ENCODE results near the gene NSMF.

The NSMF gene

GRCh38 chr9:137488327-137488653, 29.2 kb upstream of the NSMF start:
- POLR2A ChIA-PET: no interaction called here
- DNase-seq (ENCODE audit: extremely low spot score): no peak
- TF ChIP-seq L3MBTL2 (conservative IDR thresholded peaks at IDR 0.05) (no peak), BHLHE40 (IDR thresholded peaks at IDR 0.05; ENCODE audit: borderline replicate concordance) (no peak), FOXA1 (IDR thresholded peaks at IDR 0.05) (no peak), CTBP1 (IDR thresholded peaks at IDR 0.05; ENCODE audit: borderline replicate concordance) (no peak), TARDBP (IDR thresholded peaks at IDR 0.05) (no peak), LEF1 (IDR thresholded peaks at IDR 0.05; ENCODE audit: borderline replicate concordance) (no peak), ZNF384 (IDR thresholded peaks at IDR 0.05) (no peak), NFRKB (IDR thresholded peaks at IDR 0.05) (no peak), HDGF (IDR thresholded peaks at IDR 0.05; ENCODE audit: borderline replicate concordance) (no peak)
- CTCF ChIA-PET: no interaction called here

GRCh38 chr9:137487454-137488326, 28.6 kb upstream of the NSMF start:
- CTCF ChIA-PET: no interaction called here
- POLR2A ChIA-PET: interaction anchor here (1.2 kb wide), 1 partner anchor 65 kb away, joined by 3 read pairs; the partner anchor contains the start of genes EXD3 and NOXA1
- no peak for DNase-seq (ENCODE audit: extremely low spot score)
- TF ChIP-seq NFRKB (IDR thresholded peaks at IDR 0.05) (no peak), SP1 (IDR thresholded peaks at IDR 0.05) (no peak), FOXA1 (IDR thresholded peaks at IDR 0.05) (no peak), ZNF384 (IDR thresholded peaks at IDR 0.05) (no peak), BHLHE40 (IDR thresholded peaks at IDR 0.05; ENCODE audit: borderline replicate concordance) (no peak), ELF4 (IDR thresholded peaks at IDR 0.05) (no peak), TARDBP (IDR thresholded peaks at IDR 0.05) (no peak), HDGF (IDR thresholded peaks at IDR 0.05; ENCODE audit: borderline replicate concordance) (no peak)

GRCh38 chr9:137486545-137487453, 27.7 kb upstream of the NSMF start:
- TF ChIP-seq ARNT (IDR thresholded peaks at IDR 0.05): no peak
- TF ChIP-seq BHLHE40 (IDR thresholded peaks at IDR 0.05; ENCODE audit: borderline replicate concordance): no peak
- no peak for TF ChIP-seq FOXM1 (IDR thresholded peaks at IDR 0.05; ENCODE audit: borderline replicate concordance)
- no peak for TF ChIP-seq FOXK2 (IDR thresholded peaks at IDR 0.05)
- TF ChIP-seq CTBP1 (IDR thresholded peaks at IDR 0.05; ENCODE audit: borderline replicate concordance): no peak
- TF ChIP-seq ZNF384 (IDR thresholded peaks at IDR 0.05): no peak
- TF ChIP-seq HDGF (IDR thresholded peaks at IDR 0.05; ENCODE audit: borderline replicate concordance): no peak
- no peak for TF ChIP-seq SUZ12 (IDR thresholded peaks at IDR 0.05)
- POLR2A ChIA-PET: interaction anchor here (1.2 kb wide), 1 partner anchor 64 kb away, joined by 3 read pairs; the partner anchor contains the start of genes EXD3 and NOXA1
- no peak for DNase-seq (ENCODE audit: extremely low spot score)
- CTCF ChIA-PET: no interaction called here

GRCh38 chr9:137486141-137486490, 27.0 kb upstream of the NSMF start:
- ChIA-PET CTCF (no interaction called here), POLR2A (interaction anchor here (1.2 kb wide), 1 partner anchor 63 kb away, joined by 3 read pairs; the partner anchor contains the start of genes EXD3 and NOXA1)
- DNase-seq (ENCODE audit: extremely low spot score): no peak
- TF ChIP-seq LEF1 (IDR thresholded peaks at IDR 0.05; ENCODE audit: borderline replicate concordance) (no peak), NFRKB (IDR thresholded peaks at IDR 0.05) (no peak)

GRCh38 chr9:137485343-137486140, 26.4 kb upstream of the NSMF start:
- TF ChIP-seq ELF4 (IDR thresholded peaks at IDR 0.05): no peak
- TF ChIP-seq TARDBP (IDR thresholded peaks at IDR 0.05): no peak
- no peak for TF ChIP-seq FOXM1 (IDR thresholded peaks at IDR 0.05; ENCODE audit: borderline replicate concordance)
- CTCF ChIA-PET: no interaction called here
- POLR2A ChIA-PET: no interaction called here
- no peak for DNase-seq (ENCODE audit: extremely low spot score)

- POLR2A ChIA-PET: no interaction called here
- TF ChIP-seq FOXA1 (IDR thresholded peaks at IDR 0.05): no peak
- TF ChIP-seq HDGF (IDR thresholded peaks at IDR 0.05; ENCODE audit: borderline replicate concordance): no peak
- TF ChIP-seq TARDBP (IDR thresholded peaks at IDR 0.05): no peak
- no peak for TF ChIP-seq ELF4 (IDR thresholded peaks at IDR 0.05)
- no peak for TF ChIP-seq SP1 (IDR thresholded peaks at IDR 0.05)
- no peak for TF ChIP-seq ARNT (IDR thresholded peaks at IDR 0.05)
- no peak for TF ChIP-seq LEF1 (IDR thresholded peaks at IDR 0.05; ENCODE audit: borderline replicate concordance)
- no peak for TF ChIP-seq CTBP1 (IDR thresholded peaks at IDR 0.05; ENCODE audit: borderline replicate concordance)
- no peak for TF ChIP-seq SUZ12 (IDR thresholded peaks at IDR 0.05)
- DNase-seq (ENCODE audit: extremely low spot score): no peak
- CTCF ChIA-PET: no interaction called here
These were observed 25.6 kb upstream of the NSMF start for GRCh38 chr9:137484551-137485315.

- ChIA-PET CTCF (interaction anchor here (0.6 kb wide), 1 partner anchor 31 kb away, joined by 4 read pairs; no protein-coding TSS in a partner anchor), POLR2A (interaction anchor here (1.3 to 1.5 kb wide), 2 partner anchors 23 to 26 kb away, joined by 4 to 5 read pairs; partner anchors contain the start of gene NSMF)
- TF ChIP-seq NFRKB (IDR thresholded peaks at IDR 0.05): no peak
- no peak for TF ChIP-seq SUZ12 (IDR thresholded peaks at IDR 0.05)
- TF ChIP-seq TARDBP (IDR thresholded peaks at IDR 0.05): no peak
- TF ChIP-seq FOXM1 (IDR thresholded peaks at IDR 0.05; ENCODE audit: borderline replicate concordance): no peak
- TF ChIP-seq LEF1 (IDR thresholded peaks at IDR 0.05; ENCODE audit: borderline replicate concordance): no peak
- no peak for DNase-seq (ENCODE audit: extremely low spot score)
These were observed 23.1 kb upstream of the NSMF start for GRCh38 chr9:137482094-137482781.
